NB4 (cell line): ENCODE results near the gene LMBRD1.

Source experiments
- CTCF ChIP-seq: IDR thresholded peaks from one replicate; pipeline ENCODE4 v1.5.1; 2012; ENCODE audit warnings: low read depth, low read length
- MYC ChIP-seq: IDR thresholded peaks from 2 replicates; pipeline ENCODE4 v1.6.1; 2011; ENCODE audit warnings: low read depth, low read length
- POLR2A ChIP-seq: IDR thresholded peaks from 2 replicates; pipeline ENCODE4 v1.6.1; 2011; ENCODE audit warnings: mild to moderate bottlenecking; ENCODE audit not compliant: insufficient read length; ENCODE audit errors: extremely low read depth

- TF ChIP-seq POLR2A (no peak), CTCF (no peak), MYC (no peak)
Measured at GRCh38 chr6:69790629-69791028, 6.2 kb downstream of the LMBRD1 start.
